ENCODE data around the gene ST6GALNAC3.

ST6GALNAC3 gene

DNA sequence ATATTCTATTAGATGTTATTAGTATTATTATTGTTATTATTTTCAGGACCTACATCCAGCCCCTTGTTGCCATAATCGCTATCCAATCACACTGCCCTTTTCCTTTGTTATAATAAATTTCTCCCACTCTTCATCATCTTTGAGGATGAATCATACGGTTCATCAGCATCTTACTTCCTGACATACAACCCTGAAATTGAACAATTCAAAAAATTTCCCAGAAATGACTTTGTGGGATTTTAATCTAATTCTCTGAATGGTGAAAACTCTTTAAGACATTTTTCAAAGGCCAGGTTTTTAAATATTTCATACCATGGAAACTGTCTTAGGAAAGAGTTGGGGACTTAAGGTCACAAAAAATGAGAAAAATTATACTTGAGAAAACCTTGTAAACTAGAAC lies 353.5 kb downstream of the ST6GALNAC3 start:
- DNase-seq (ENCODE audit: low read depth in 2 of 2) = no peak

DNA sequence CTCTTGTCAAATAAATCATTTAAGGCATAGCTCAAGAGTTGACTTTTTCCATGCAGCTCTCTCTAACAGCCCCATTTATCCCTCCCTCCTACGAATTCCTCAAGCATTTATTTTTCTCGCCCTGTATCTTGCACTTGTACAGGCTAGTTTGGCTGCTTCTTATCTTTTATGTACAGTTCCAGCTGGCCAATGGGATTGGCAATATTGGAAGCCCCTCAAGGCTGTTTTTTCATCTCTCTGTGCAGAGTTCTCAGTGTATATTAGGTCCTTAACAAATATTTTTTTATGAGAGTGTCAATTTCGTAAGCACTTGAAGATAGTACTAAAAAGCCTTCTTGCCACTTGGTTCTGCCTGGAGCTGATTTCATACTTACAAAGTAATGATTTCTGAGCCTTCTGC lies 356.0 kb downstream of the ST6GALNAC3 start:
- DNase-seq (ENCODE audit: low read depth in 2 of 2) = no peak

DNA sequence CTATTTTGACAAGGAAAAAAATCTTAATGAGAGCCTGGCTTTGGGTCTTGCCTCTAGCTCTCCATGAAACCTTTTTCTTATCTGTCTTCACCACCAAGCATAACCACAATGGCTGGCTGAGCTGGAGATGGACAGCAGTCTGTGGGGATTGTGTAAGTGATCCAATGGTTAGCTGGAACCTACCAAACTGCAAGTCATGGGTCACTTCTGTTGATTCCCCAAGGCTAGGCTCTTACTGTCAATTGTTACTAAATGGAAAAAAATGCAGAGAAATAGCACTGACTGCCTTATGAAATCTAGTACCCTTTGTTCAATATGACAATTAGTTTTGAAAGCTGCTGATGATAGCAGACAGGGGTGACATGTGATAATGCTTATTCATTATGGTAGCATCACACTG lies 359.0 kb downstream of the ST6GALNAC3 start:
- DNase-seq (ENCODE audit: low read depth in 2 of 2) = no peak

DNA sequence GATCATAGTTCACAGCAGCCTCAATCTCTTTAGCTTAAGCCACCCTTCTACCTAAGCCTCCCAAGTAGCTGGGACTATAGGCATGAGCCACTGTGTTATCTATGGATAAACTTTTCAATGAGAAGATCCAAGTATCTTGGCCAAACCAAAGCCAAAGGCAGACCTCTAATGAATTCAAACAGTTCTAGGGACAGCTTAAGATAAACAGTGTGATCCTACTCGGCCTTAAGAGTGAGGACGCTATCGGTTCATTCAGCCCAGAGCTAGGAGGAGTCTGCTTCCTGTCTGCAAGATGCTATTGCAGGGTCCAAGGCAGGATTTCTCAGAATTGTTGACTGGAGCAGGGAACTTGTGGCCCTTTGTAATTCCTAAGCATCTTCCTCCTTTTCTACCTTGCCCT lies 368.7 kb downstream of the ST6GALNAC3 start:
- DNase-seq (ENCODE audit: low read depth in 2 of 2) = no peak

DNA sequence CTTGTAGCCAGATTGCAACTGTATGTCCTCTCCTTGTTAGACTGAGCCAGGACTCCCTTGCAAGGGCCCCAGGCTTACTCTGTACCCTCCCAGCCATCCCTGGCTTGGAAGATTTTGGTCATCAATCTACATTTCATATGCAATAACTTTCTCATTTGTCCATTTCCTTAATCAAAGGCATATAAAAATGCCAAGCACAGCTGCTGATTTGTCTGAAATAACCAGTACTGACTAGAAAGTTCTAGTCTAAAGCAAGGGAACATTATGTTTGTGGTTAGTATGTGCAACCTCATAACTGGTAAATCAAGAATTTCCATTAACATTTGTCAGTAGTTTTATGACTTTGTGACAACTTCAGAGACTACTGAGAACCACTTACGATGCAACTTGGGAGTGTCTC lies 370.2 kb downstream of the ST6GALNAC3 start:
- no peak for DNase-seq (ENCODE audit: low read depth in 2 of 2)

DNA sequence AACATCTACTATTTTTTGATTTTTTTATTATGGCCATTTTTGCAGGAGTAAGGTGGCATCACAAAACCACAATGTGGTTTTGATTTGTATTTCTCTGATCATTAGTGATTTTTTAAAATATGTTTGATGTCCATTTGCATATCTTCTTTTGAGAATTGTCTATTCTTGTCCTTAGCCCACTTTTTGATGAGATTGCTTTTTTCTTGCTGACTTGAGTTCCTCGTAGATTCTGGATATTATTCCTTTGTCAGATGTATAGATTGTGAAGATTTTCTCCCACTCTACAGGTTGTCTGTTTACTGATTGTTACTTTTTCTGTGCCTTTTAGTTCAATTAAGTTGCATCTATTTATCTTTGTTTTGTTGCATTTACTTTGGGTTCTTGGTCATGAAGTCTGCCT lies 375.7 kb downstream of the ST6GALNAC3 start:
- no peak for DNase-seq (ENCODE audit: low read depth in 2 of 2)

DNA sequence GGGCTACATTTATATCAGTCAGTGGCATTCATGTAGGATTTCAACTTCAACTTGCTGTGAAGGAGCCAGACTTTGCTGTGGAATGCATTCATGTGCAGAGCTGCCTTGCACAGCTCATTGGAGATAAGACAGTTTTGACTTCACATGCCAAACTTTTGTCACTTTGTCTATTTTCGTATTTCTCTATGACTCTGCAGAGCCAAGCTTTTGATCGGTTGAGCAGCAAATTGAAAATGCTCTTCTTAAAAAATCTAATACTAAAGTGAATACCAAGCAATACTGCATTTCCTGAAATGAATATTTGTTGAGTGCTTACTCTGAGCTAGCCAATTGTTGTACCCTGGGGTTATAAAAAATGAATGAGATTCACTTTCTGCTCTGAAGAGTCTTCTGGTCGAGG lies 388.7 kb downstream of the ST6GALNAC3 start:
- no peak for DNase-seq (ENCODE audit: low read depth in 2 of 2)

DNA sequence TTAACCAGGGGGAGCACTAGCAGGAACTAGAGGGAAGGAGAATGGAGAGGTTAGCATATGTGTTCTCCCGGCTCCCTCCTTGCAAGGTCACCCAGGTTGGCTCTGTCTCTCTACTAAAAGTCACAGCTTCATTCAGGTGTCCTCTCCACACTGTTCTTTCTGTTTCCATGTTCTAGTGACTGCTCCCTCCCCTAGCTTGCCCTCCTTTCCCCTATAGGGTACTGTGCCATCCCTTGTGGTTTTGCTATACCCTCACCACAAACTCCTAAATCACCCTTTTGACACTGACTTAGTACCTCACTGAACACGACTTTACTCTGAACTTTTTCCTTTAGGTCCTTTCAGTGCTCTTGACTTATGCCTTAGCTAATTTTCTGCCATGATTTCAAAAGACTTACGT lies 389.3 kb downstream of the ST6GALNAC3 start:
- DNase-seq (ENCODE audit: low read depth in 2 of 2) = no peak

DNA sequence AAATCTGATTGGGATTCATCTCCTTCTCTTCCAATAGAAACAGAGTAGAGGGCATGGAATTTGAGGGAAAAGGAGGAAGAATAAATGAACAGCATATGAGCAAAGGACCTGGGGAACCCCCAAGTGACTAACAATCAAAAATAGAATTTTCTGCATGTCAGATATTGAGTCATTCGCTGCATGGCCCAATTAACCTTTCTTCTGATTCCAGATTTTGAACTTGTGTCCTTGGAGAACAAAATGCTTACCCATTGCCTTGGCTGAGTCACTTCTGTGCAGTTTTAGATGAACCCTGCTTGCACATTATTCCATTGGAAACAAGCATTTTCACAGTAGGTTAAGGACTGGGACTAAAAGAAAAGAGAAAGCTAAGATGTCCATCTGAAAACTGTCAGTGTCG lies 390.5 kb downstream of the ST6GALNAC3 start:
- no peak for DNase-seq (ENCODE audit: low read depth in 2 of 2)

DNA sequence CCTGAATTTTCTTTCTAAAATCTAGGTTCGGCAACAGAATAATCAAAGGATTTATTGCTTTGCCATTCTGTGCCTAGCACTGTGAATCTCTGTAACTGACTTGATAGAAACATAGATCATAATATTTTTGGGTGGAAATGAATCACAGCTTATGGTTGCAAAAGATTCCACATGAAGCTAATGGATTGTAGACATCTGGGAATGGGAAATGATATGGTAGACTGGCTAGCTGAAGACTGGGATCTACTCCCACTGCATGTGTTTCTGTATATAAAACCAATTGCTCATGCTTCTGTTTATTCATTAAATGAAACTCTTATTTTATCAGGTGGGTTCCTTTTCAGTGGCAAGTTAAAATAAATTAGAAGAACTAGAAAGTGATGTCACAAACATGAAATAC lies 395.6 kb downstream of the ST6GALNAC3 start:
- DNase-seq (ENCODE audit: low read depth in 2 of 2) = no peak

DNA sequence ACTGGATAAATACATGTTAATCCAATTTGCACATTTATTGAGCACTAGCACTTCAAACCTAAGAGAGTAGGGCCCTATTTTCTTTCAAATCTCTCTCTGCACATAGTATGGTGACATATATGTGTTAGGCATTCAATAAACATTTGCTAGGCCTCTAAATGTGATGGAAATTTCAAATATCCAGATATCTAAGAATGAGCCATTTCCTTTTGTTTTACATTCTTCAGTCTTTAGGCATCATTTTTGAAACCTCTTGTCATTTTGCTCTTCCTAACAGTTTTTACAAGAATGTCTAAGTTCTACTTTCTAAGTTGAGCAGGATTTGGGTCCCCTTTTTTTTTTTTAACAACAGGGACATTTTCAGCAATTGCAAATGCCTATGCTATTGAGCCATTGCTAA lies 397.0 kb downstream of the ST6GALNAC3 start:
- no peak for DNase-seq (ENCODE audit: low read depth in 2 of 2)

DNA sequence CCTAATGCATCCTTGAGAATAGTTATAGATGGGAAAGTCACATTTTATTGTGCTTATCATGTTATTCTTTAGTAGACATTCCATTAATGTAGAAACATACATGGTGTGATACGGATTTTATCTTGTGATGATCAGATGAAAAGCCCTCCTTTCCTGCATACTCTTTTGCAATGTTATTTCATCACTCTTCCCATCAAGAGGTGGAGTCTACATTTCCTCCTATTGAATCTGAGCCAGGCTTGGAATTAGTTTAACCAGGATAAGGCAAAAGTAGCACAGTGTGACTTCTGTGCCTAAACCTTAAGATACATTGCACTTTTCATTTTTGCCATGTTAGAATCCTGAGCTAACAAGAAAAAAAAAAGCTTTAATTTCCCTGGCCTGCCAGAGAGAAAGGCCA lies 399.0 kb downstream of the ST6GALNAC3 start:
- DNase-seq (ENCODE audit: low read depth in 2 of 2) = no peak

DNA sequence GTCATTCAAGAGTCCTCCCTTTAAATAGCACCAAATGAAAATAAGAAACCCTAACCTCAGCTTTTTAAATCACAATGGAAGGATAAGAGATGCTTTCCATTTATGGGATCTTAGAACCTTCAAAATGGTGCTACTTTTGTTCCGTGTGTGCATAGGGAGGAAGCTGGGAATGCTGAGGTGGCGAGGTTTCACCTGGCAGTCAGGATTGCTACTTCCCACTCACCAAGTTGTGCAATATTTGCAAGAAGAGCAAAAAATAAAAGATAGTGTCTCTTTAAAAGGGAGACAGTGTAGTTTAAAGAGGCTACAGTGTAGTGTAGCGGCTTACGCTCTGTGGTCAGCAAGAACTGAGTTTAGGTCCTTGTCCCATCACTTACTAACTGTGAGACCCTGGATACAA lies 400.4 kb downstream of the ST6GALNAC3 start:
- no peak for DNase-seq (ENCODE audit: low read depth in 2 of 2)

DNA sequence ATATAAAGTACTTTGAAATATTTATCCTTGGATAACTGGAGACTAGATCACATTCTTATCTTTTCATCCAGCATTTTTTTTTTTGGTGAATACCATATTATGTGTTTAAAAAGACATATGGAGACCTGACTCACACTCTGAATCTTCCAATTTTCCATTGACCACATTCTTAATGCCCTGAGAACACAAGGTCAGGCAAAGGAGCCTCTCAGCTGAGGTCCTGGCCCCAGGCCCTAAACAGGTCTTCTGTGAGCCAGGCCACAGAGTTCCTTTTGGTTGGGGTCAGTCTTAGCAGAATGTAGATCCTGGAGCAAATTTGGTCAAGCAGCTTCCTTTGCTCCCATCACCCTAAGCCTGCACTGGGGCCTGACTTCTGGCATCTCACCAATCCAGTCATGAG lies 402.6 kb downstream of the ST6GALNAC3 start:
- no peak for DNase-seq (ENCODE audit: low read depth in 2 of 2)

DNA sequence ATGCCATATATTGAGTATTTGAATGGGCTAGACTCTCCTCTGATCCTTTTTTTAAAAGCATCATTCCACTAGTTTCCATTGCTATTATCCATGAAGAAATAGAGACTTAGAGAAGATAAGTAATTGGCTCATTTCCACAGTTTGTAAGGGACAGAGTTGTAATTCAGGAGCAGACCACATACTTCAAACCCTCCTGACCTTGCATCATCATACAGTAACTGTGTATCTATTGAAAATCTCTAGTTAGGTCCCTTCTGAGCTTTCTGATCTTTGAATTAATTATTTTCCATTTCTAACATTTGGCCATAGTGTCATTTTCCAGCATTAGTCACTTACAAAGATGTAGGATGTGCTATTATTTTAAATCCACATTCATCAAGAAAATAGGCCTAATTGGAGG lies 406.3 kb downstream of the ST6GALNAC3 start:
- no peak for DNase-seq (ENCODE audit: low read depth in 2 of 2)

DNA sequence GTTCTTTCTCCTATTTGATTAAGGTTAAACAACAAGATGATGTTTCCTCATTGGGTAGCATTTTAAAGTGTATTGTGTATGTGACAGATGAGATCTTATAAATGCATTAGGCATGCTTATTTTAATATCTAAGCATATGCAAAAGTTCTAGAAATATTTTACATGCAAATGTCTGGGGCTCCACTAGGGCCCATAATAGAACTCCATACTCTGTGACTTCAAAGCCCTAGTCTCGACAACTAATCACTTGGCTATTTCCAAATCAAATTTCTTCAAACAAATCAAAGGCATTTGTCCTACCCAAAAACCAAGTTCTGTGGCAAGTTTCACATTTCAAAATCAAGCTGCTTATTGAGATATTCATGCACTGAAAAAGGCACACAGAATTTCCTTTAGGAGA lies 407.1 kb downstream of the ST6GALNAC3 start:
- no peak for DNase-seq (ENCODE audit: low read depth in 2 of 2)

DNA sequence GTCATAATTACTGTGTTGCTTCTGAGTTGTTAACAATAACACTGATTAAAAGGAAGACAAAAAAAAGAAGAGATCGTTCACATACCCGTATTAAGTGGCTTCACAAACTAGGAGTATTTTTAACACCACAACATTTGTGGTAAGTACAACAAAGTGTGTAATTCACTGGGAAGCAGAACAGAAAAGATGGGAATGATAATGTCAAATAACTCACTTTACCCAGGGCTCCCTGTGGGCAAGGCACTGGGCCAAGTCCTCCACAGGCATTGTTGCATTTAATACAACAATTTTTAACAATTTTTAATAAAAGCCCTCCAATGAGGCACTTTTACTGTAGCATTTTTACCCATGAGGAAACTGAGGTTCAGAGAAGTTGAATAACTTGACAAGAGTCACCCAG lies 407.7 kb downstream of the ST6GALNAC3 start:
- DNase-seq (ENCODE audit: low read depth in 2 of 2) = no peak

DNA sequence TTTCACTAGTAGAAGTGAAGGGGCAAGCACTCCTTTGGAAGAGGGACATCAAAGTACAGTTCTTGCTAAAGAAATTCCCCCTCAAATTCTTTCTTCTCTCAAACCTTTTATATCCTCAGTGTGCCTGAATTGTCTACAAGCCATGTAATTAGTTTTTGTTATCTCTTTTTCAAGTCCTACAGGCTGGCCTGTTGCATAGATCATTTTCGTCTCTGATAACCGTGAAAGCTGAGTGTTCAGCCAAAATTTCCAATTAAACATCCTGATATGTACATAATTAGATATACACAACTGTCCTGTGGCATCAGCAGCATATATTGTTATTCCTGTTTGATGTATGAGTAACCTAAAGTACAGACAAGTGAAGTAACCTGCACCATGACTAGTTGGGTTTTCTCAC lies 417.2 kb downstream of the ST6GALNAC3 start:
- DNase-seq (ENCODE audit: low read depth in 2 of 2) = no peak

DNA sequence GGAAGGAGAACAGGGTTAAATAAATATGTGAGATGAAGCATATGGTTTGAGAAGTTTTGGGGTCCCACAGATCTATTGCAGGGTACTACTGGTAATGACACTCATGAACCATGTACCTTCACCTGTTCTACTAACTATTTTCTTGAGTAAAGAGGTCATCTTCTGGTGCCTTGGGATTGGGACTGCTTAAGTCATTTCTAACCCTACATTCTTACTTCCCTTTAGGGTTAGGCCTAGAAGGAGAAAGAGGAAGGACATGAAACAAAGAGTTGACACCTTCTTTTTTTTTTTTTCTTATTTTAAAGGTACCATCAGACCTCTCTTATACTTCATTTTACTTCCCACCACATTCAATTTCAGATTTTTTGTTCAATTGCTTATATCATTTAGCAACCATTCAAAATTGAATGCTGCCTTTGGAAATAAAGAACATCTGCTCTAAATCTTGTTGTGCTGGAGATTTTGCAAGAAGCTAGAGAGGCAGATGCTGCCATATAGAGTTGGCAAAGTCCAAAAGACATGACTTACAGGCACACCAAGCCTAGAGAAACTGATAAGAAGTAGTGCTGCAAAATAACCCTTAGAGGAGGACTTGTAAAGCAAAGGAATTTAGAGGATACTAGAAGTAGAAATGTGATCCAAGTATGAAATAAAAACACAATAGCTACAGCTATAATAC lies 418.3 kb downstream of the ST6GALNAC3 start:
- DNase-seq (ENCODE audit: low read depth in 2 of 2) = no peak

DNA sequence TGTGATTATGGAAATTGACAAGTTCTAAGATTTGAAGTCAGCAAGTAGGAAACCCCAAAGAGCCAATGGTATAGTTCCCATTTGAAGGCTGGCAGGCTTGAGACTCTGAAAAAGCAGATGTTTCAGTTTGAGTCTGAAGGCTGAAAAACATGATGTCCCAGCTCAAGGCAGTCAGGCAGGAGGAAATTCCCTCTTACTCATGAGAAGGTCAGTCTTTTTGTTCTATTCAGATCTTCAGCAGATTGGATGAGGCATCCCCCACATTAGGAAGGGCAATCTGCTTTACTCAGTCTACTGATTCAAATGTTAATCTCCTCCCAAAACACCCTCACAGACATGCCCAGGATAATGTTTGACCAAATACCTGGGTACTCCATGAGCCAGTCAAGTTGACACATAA lies 420.3 kb downstream of the ST6GALNAC3 start:
- no peak for DNase-seq (ENCODE audit: low read depth in 2 of 2)

DNA sequence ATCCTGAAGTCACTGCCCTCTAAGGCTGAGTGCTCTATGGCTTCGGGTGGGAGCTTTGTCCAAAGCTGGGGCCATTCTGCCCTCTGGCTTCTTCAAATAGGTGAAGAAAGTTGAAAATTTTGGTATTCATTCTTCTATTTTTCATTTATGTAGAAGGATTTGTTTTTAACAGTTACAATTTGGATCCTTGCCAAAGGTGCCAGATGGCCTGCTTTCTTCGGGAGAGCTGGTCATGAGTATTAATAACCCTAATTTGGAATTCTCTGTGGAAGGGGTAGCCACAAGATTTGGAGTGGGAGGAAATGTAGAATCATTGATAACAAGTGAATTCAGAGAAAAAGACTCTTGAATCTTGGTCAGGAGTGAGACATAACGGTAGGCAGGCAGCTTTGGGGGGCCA lies 422.3 kb downstream of the ST6GALNAC3 start:
- DNase-seq (ENCODE audit: low read depth in 2 of 2) = no peak

DNA sequence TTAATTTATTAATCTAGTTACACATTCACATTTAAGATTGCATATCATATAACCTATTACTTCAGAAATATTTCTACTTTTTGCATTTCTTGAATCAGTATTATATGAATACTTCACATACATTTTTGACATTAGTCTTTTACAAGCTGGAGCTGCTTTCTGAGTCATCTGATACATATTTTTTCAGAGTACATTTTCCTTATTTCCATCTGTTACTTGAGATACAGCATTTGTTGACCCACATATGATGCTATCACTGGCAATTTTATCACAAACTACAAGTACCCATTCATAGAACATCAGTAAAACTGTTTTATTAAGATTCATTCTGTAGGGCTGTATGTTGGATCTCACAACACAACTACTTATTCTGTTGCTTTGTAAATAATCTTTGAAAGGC lies 425.6 kb downstream of the ST6GALNAC3 start:
- no peak for DNase-seq (ENCODE audit: low read depth in 2 of 2)

DNA sequence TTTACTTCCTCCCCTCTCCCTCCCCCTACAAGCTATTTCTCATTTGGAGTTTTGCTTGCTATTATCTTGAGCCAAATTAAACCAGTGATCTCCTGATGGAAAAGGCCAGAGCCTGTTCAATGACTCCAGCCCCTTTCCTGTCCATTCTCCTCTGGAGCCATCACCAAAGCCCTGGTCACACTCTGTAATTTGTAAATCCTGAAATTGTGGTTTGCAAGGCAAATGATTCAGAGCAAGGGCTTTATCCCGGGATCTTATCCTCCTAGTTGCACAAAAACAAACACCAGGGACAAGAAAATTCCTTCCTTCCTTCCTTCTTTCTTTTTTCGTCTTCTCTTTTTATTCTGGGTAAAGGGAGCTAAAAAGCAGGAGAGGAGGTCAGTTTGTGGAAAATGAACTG lies 426.6 kb downstream of the ST6GALNAC3 start:
- DNase-seq (ENCODE audit: low read depth in 2 of 2) = no peak

DNA sequence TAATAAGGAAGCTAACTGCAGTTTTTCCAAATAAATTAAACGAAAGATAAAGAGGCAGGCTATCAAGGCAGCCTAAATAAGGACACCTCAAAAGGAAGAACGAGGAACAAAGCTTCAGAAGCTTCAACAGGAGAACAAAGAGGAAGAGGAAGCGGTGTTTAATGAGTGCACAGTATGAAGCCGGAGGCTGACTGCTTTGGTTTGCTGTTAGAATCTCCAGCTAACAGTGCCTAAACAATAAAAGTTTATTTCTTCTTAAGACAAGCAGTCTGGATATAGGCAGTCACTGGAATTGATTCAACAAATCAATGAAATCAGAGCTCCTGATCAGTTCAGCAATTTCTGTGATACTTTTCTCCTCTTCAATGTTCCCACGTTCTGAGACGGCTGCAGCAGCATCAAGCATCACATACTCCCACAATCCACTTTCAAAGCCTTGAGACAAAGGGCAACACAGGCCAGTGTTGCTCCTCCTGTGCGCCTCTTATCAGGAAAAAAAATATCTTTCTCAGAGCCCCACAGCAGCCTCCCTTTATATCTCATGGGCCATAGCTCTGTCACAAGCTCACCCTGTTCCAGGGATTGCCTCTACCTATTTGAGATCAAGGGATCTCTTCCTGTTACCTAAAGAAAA lies 427.2 kb downstream of the ST6GALNAC3 start:
- no peak for DNase-seq (ENCODE audit: low read depth in 2 of 2)

All from activated CD4-positive, alpha-beta T cell treated with anti-CD3 and anti-CD28 coated beads for 24 hours (primary cell).